K562 (cell line): ENCODE results near the gene AVPI1. TPM values are rescaled to one million over a fixed set of nuclear protein-coding genes. Genes with fewer than 3 reads are reported as not detected.

Experiments used
- CBX2 ChIP-seq: fragments of 200-600 bp; sonication (generic); IDR thresholded peaks from one replicate; pipeline ENCODE4 v1.6.1; 2012; ENCODE audit warnings: mild to moderate bottlenecking, low read length, inconsistent platforms; ENCODE audit not compliant: insufficient read depth, poor library complexity, severe bottlenecking
- CUX1 ChIP-seq: fragments of 200-800 bp; sonication (Bioruptor generic); IDR thresholded peaks from 2 replicates; pipeline ENCODE4 v1.6.1; 2016; ENCODE audit warnings: missing genetic modification characterization, missing compliant biosample characterization
- E2F6 ChIP-seq, 2 experiments: IDR thresholded peaks; 2 replicates each; pipeline ENCODE4 v1.6.1; 2011; ENCODE audit warnings: borderline replicate concordance in 1 of 2, control low read depth in 1 of 2, low read depth in 1 of 2, low read length in 1 of 2, mild to moderate bottlenecking in 1 of 2, mixed read lengths in 1 of 2, moderate library complexity in 1 of 2; ENCODE audit not compliant: insufficient read depth in 1 of 2, insufficient read length in 1 of 2, poor library complexity in 1 of 2, severe bottlenecking in 1 of 2; ENCODE audit errors: extremely low read depth in 1 of 2
- ELF4 ChIP-seq: fragments of 450-650 bp; formaldehyde crosslinking; IDR thresholded peaks from 2 replicates; pipeline ENCODE4 v1.4.0; 2022; ENCODE audit warnings: missing genetic modification characterization
- MAX ChIP-seq: sonication (generic); formaldehyde crosslinking; IDR thresholded peaks from 2 replicates; pipeline ENCODE4 v1.9.0; 2022; ENCODE audit warnings: mild to moderate bottlenecking, missing genetic modification reagents
- PRDM10 ChIP-seq: fragments of 450-650 bp; IDR thresholded peaks from 2 replicates; pipeline ENCODE4 v1.6.1; 2018; ENCODE audit not compliant: partially characterized antibody
- SOX6 ChIP-seq: fragments of 450-650 bp; IDR thresholded peaks from 2 replicates; pipeline ENCODE4 v1.6.1; 2014; ENCODE audit warnings: mild to moderate bottlenecking
- TEAD1 ChIP-seq, 2 experiments: fragments of 450-650 bp in 1 of 2; sonication (generic) in 1 of 2; formaldehyde crosslinking; IDR thresholded peaks; 2 replicates each; pipeline versions ENCODE4 v1.4.0 to v1.8.0; 2020 to 2022; ENCODE audit warnings: mild to moderate bottlenecking in 2 of 2, missing genetic modification reagents in 1 of 2
- ZBTB11 ChIP-seq, 3 experiments: fragments of 200-800 bp in 1 of 3; fragments of 250-450 bp in 1 of 3; fragments of 450-650 bp in 1 of 3; sonication (Bioruptor Pico) in 1 of 3; sonication (Bioruptor generic) in 1 of 3; formaldehyde crosslinking in 1 of 3; IDR thresholded peaks; 2 replicates each; pipeline versions ENCODE4 v1.6.1 to v1.8.0; 2016 to 2022; ENCODE audit warnings: mild to moderate bottlenecking in 2 of 3, missing genetic modification characterization in 2 of 3, missing compliant biosample characterization in 1 of 3, moderate library complexity in 1 of 3
- ZNF354B ChIP-seq: fragments of 250-450 bp; sonication (Bioruptor Pico); IDR thresholded peaks from 2 replicates; pipeline ENCODE4 v1.4.0; 2020
- ZNF76 ChIP-seq: fragments of 250-450 bp; sonication (Bioruptor Pico); IDR thresholded peaks from 2 replicates; pipeline ENCODE4 v1.4.0; 2020; ENCODE audit warnings: mild to moderate bottlenecking, moderate library complexity, borderline replicate concordance
- polyA plus RNA-seq, 8 experiments: library from polyadenylated mRNA; depleted of rRNA in 4 of 8; stranded (reverse) in 5 of 8; unstranded in 3 of 8; fragments of >200 nt; fragmentation: Nextera tagmentation in 2 of 8; fragmentation: Illumina TruSeq in 1 of 8; extraction: Ambion mirVana in 2 of 8; extraction: Trizol in 1 of 8; gene quantifications; 2 replicates each; pipeline versions ENCODE4 v1.2.1 to v1.2.3, GENCODE V29; 2011 to 2014; ENCODE audit warnings: inconsistent platforms in 1 of 8, missing spikeins in 1 of 8
- total RNA-seq, 7 experiments: library from RNA; depleted of rRNA in 6 of 7; stranded (reverse); fragments of >200 nt in 6 of 7; fragmentation: Illumina TruSeq in 2 of 7; extraction: Trizol in 2 of 7; gene quantifications; 2 replicates each; pipeline versions ENCODE4 v1.2.1 to v1.2.3, GENCODE V29; 2011 to 2021; ENCODE audit warnings: low replicate concordance in 1 of 7

The AVPI1 gene
- total and polyA plus RNA-seq, 9 of the 15 experiments (the other 6 are each of a cell fraction or from before 2014, with no cell fraction given): 0.90 to 10.4 (median 7.4) TPM

- TF ChIP-seq TEAD1 (CRISPR knock-in tag; IDR thresholded peaks at IDR 0.05) (peak in 1 of 2 experiments; percentile 84; a peak in 2 of 4 replicates), ELF4 (CRISPR knock-in tag) (0 out of 2 replicates have a peak, but pooled peaks have one; percentile 15), ZNF354B (CRISPR knock-in tag) (no peak), PRDM10 (no peak), ZNF76 (CRISPR knock-in tag) (0 out of 2 replicates have a peak, but pooled peaks have one; percentile 26), CUX1 (CRISPR knock-in tag) (0 out of 2 replicates have a peak, but pooled peaks have one; percentile 58), ZBTB11 (CRISPR knock-in tag; IDR thresholded peaks at IDR 0.05) (peak in 1 of 3 experiments; percentile 62; a peak in 2 of 6 replicates), E2F6 (IDR thresholded peaks at IDR 0.05; ENCODE audit: borderline replicate concordance in 1 of 2, extremely low read depth in 1 of 2, insufficient read depth in 1 of 2, insufficient read length in 1 of 2, low read depth in 1 of 2, low read length in 1 of 2, poor library complexity in 1 of 2, severe bottlenecking in 1 of 2) (peak in 1 of 2 experiments; percentile 32), MAX (CRISPR knock-in tag) (peak; percentile 79), CBX2 (no peak), SOX6 (peak; percentile 78)
Measured at GRCh38 chr10:97689559-97690020, 2.5 kb upstream of the AVPI1 start (continued).
